HG03432 (cell line): Measurements from ENCODE around the gene SLMAP.
A peak's percentile ranks its signal among the peaks of the same experiment; 100 is the strongest.

Source experiments
- ATAC-seq: cut with Tn5 transposase; IDR thresholded peaks from one replicate; pipeline ENCODE4 v1.9.1; 2021; ENCODE audit warnings: mild to moderate bottlenecking, moderate library complexity; ENCODE audit not compliant: unreplicated experiment

SLMAP gene

GRCh38 chr3:57957824-57958223 lies 201.7 kb downstream of the SLMAP start:
- ATAC-seq = no peak

DNA sequence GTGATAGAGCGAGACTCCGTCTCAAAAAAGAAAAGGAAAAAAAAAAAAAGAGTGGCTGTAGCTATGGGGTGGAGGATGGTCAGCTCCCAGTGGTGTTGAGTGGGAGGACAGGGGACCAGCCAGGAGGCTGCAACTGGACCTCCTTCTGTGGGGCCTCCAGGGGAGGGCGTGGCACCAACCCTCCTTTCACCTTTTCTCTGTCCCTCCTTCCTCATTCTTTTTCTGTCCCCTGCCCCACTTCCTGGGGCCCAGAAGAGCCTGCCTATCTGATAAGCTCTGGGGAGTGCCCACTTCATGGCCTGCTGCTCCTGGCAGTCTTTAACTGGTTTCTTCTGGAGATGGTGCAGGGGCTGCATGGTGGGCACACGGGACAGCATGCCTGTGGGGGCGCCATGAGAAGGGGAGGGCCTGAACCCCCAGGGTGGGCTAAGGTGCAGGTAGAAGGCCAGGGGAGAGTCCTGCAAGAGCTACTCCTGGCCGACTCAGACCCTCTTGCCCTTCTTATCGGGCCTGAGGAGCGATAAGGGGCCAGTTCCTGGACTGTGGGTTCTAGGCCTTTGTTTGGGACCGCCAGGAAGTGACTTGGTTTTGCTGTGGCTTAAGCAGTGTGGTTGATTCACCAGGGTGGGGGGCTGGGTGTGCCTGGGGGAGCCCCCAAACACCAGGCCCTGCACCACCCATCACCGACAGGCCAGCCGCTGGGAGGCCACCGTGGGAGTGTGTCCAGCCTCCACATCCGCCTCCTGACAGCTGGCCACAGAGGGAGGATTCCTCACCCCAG lies 202.7 kb downstream of the SLMAP start:
- ATAC-seq = peak; percentile 42

- ATAC-seq = peak; percentile 34
Observed at GRCh38 chr3:57959423-57960173, 203.5 kb downstream of the SLMAP start.

- ATAC-seq = peak; percentile 4
Observed at GRCh38 chr3:57960174-57960505, 204.0 kb downstream of the SLMAP start.

DNA sequence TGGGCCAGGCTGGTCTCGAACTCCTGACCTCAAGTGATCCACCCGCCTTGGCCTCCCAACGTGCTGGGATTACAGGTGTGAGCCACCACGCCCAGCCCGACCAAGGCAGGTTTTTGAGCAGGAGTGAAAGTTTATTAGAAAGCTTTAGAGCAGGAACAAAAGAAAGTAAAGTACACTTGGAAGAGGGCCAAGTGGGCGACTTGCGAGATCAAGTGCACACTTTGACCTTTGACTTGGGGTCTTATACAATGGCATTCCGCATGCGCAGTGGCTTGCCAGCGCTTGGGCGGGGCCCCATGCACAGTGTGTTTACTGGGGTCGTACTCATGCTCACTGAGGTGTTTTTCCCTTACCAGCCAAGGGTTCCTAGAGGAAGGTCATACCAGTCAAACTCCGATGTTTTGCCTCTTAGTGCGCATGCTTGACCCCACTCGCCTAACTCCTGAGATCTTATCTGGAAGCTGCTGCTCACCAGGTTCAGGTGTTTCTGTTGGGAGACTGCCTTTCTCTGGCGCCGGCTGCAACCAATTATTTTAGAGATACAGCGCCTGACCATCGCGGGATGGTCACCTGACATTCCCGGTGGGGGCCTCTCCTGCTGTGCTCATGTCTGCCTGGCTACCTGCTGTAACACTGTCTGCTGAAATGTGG lies 205.2 kb downstream of the SLMAP start:
- no peak for ATAC-seq

DNA sequence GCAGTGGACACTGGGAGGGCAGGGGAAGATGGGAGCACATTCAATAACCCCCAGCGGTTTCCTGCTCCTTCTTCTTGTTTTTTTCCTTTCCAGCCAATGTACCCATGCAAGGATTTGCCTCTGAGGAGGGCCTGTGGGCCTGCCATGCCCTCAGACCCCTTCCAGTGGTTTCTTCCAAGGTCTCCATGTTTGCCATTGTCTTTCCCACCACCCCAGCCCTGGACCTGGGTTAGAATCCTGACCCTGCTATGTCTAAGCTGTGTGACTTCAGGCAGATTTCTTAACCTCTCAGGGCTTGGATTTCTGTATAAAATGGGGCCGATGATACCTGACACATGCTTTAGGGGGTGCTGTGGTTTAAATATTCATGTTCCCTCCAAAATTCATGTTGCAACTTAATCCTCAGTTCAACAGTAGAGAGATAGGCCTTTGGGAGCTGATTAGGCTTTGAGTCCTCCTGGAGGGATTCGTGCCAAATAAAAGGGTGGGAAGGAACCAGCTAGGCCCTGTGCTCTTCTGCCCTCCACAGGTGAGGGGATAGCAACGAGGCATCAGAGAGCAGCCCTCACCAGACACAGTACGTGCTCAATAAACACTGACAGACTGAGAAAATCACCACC lies 205.8 kb downstream of the SLMAP start:
- no peak for ATAC-seq

DNA sequence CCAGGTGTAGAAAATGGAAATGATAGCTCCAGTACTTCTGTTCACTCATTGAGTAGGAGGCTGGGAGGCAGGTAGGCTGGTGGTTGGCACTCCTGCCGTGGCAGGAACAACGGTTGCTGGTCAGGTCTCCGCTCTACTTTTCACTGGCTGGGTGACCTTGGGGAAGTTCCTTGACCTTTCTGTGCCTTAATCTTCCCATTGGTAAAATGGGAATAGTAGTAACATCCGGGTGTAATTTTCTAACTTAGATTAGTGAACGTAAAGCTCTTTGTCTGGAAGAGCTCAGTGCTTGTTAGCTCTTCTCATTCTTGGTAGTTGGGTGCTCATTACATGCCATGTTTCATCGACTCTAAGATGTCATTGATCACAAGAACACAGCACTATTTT lies 206.3 kb downstream of the SLMAP start:
- ATAC-seq = no peak

DNA sequence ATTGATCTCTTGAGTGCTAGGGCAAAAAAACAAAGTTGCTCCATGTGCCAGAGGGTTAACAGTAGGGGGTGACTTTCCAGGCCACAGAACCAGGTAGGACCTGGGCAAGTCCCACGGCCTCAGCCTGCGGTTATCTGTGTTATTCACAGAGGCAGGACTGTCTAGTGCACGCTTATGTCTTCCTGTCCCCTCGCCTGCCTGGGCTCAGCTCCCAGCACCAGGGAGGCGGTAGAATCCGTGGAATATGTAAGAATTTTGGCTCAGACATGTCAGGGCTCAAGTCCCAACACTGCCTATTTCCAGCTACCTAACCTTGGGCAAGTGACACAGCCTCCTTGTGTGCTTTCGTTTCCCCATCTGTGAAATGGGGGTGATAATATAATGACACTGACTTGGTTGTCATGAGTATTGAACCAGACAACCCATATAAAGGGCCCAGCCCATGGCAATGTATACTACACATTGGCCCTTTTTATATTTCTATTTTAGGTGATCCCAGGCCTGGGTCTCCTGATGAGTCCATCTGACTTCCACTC lies 207.8 kb downstream of the SLMAP start:
- no peak for ATAC-seq

DNA sequence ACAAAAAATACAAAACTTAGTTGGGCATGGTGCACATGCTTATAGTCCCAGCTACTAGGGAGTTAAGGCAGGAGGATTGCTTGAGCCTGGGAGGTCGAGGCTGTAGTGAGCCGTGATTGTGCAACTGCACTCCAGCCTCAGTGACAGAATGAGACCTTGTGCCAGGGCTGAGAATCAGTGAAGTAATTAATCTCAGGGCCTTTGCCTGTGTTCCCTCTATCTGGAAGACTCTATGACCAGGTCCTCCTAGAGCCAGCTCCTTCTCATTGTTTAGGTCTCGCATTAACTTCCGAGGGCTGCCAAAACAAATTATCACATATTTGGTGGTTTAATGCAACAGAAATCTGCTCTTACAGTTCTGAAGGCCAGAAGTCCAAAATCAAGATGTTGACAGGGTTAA lies 210.7 kb downstream of the SLMAP start:
- no peak for ATAC-seq

DNA sequence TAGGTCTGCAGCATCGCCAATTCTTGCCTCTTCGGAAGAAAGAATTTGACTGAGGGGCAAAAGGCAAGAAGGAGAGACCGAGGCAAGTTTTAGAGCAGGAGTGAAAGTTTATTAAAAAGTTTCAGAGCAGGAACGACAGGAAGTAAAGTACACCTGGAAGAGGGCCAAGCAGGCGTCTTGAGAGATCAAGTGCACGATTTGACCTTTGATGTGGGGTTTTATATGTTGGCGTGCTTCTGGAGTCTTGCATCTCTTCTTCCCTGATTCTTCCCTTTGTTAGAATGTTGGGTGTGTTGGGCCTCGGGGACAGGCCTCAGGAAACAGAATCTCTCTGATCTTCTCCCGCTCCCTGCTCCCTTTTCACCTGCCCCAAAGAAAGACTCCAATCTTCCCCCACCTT lies 211.5 kb downstream of the SLMAP start:
- no peak for ATAC-seq

DNA sequence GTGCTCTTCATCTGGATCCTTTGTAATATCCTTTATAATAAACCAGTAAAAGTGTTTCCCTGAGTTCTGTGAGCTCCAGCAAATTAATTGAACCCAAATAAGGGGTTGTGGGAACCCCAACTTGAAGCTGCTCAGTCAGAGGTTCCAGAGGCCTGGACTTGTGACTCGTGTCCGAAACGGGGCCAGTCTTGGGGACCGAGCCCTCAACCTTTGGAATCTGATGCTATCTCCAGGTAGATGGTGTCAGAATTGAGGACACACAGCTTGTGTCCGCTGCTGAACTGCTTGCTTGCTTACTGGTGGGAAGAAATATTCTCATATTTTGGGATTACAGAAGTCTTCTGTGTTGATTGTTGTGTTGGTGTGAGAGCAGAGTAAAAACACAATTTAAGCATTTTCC lies 212.4 kb downstream of the SLMAP start:
- no peak for ATAC-seq

GRCh38 chr3:57971975-57972374 lies 215.9 kb downstream of the SLMAP start:
- no peak for ATAC-seq

DNA sequence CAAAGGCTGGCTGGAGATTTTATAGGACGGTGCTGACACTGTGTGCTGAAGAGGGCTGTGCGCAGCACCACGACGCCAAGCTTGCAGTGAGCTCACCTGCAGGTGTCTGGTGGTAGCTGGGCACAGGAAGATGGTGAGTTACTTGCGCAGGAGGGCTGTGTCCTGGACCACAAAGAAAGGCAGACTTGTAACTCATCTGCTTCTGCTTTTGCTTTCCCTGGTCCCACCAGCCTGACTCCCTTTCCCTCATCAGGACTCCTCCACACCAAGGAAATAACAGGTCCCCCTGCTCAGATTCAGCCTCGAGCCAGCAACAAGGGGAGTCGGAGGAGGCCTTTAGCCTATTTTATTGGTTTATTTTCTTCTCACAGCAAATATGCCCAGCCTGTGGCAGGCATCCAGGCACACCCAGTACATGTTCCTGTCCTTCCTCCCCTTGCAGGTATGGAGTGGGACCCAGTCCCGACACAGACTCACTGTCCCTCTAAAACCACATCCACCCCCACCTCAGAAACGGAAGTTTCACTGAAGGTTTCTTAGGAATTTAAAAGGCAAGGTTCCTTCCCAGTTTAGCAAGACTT lies 216.5 kb downstream of the SLMAP start:
- ATAC-seq = no peak

DNA sequence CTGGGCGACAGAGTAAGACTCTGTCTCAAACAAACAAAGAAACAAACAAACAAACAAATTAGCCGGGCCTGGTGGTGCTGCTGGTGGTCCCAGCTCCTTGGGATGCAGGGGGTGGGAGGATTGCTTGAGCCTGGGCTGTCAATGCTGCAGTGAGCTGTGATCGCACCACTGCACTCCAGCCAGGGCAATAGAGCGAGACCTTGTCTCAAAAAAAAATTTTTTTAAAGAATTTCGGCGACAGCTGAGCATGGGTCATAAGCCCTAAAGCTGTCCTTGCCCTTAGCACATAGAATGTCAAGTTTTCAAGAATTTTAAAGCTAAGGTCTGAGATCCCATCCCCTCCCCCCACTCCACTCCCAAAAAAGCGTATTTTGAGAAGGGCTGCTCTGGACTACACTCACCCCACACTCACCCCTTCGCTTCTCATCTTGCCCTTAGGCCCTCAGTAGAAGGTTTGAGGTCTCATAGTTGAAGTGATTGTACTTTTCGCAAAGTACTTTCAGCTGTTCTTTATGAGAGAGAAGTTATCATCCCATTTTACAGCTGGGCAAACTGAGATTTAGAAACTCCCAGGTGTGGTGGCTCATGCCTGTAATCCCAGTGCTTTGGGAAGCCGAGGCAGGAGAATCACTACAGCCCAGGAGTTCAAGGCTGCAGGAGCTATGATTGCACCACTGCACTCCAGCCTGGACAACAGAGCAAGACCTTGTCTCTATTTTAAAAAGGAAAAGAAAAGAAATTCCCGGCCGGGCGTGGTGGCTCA lies 217.8 kb downstream of the SLMAP start:
- no peak for ATAC-seq

GRCh38 chr3:57974796-57975388 lies 218.8 kb downstream of the SLMAP start:
- no peak for ATAC-seq

DNA sequence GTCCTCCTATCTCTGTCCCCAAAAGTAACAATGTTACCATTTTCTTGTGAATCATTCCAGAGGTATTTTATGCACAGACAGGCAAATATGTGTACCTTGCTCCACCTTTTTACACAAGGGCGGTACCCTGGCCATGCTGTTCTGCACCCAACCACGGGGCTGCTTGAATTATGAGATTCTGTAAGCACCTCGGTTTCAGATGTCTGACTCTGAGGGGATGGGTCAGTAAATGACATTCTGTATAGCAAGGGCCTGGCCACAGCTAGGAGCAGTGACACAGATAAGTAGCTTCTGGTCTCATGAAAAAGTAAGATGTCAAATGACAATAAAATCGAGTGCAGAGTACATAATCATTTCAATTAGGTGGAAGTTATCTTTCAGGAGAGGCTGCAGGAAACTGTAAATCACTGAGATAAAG lies 221.7 kb downstream of the SLMAP start:
- ATAC-seq = no peak

DNA sequence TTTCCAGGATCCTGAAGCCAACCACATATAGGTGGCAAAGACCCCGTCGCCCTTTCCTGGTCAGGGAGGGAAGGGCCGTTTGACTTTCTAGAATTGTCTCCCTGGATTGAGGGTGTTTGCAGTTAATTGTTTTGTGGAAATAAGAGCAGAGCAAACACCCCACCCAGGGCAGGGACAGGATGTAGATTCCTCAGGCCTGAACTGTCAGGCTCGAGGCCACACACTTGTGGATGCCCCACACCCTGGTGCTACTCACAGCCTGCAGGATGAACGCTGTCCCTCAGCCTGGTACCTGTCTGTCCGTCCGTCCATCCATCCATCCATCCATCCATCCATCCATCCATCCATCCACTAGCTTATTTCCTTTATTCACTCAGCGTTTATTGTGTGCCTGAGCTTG lies 222.2 kb downstream of the SLMAP start:
- ATAC-seq = no peak
